ENCODE results near the gene KIAA0825. TPM values are rescaled to one million over a fixed set of nuclear protein-coding genes. Genes with fewer than 3 reads are reported as not detected.

KIAA0825 gene
- total and polyA plus RNA-seq, 2 experiments from 2014 or later = 1.7 to 1.8 TPM

DNA sequence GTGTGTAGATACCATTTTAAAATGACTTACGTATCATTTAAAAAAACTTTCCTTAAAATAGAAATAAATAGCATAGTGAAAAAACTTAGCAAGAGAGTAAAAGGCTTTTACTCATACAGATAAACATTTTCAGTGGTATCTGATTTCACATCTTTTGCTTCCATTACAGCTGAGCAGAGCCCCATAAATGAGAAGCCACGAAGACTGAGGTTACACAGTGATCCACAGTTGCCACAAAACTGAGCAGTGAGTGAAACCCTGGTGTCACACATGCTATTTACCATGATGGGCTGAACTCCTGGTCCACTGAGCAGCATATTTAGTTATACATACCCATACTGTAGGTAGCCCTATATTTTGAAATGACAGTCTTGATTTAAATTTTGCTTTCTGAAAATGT, 401.2 kb downstream of the KIAA0825 start (continued):
- TF ChIP-seq, protein P1, sequence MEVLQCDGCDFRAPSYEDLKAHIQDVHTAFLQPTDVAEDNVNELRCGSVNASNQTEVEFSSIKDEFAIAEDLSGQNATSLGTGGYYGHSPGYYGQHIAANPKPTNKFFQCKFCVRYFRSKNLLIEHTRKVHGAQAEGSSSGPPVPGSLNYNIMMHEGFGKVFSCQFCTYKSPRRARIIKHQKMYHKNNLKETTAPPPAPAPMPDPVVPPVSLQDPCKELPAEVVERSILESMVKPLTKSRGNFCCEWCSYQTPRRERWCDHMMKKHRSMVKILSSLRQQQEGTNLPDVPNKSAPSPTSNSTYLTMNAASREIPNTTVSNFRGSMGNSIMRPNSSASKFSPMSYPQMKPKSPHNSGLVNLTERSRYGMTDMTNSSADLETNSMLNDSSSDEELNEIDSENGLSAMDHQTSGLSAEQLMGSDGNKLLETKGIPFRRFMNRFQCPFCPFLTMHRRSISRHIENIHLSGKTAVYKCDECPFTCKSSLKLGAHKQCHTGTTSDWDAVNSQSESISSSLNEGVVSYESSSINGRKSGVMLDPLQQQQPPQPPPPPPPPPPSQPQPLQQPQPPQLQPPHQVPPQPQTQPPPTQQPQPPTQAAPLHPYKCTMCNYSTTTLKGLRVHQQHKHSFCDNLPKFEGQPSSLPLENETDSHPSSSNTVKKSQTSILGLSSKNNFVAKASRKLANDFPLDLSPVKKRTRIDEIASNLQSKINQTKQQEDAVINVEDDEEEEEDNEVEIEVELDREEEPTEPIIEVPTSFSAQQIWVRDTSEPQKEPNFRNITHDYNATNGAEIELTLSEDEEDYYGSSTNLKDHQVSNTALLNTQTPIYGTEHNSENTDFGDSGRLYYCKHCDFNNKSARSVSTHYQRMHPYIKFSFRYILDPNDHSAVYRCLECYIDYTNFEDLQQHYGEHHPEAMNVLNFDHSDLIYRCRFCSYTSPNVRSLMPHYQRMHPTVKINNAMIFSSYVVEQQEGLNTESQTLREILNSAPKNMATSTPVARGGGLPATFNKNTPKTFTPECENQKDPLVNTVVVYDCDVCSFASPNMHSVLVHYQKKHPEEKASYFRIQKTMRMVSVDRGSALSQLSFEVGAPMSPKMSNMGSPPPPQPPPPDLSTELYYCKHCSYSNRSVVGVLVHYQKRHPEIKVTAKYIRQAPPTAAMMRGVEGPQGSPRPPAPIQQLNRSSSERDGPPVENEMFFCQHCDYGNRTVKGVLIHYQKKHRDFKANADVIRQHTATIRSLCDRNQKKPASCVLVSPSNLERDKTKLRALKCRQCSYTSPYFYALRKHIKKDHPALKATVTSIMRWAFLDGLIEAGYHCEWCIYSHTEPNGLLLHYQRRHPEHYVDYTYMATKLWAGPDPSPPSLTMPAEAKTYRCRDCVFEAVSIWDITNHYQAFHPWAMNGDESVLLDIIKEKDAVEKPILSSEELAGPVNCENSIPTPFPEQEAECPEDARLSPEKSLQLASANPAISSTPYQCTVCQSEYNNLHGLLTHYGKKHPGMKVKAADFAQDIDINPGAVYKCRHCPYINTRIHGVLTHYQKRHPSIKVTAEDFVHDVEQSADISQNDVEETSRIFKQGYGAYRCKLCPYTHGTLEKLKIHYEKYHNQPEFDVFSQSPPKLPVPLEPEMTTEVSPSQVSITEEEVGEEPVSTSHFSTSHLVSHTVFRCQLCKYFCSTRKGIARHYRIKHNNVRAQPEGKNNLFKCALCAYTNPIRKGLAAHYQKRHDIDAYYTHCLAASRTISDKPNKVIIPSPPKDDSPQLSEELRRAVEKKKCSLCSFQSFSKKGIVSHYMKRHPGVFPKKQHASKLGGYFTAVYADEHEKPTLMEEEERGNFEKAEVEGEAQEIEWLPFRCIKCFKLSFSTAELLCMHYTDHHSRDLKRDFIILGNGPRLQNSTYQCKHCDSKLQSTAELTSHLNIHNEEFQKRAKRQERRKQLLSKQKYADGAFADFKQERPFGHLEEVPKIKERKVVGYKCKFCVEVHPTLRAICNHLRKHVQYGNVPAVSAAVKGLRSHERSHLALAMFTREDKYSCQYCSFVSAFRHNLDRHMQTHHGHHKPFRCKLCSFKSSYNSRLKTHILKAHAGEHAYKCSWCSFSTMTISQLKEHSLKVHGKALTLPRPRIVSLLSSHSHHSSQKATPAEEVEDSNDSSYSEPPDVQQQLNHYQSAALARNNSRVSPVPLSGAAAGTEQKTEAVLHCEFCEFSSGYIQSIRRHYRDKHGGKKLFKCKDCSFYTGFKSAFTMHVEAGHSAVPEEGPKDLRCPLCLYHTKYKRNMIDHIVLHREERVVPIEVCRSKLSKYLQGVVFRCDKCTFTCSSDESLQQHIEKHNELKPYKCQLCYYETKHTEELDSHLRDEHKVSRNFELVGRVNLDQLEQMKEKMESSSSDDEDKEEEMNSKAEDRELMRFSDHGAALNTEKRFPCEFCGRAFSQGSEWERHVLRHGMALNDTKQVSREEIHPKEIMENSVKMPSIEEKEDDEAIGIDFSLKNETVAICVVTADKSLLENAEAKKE (CRISPR knock-in tag; IDR thresholded peaks at IDR 0.05) = no peak
- TF ChIP-seq ETS1 (IDR thresholded peaks at IDR 0.05) = no peak

DNA sequence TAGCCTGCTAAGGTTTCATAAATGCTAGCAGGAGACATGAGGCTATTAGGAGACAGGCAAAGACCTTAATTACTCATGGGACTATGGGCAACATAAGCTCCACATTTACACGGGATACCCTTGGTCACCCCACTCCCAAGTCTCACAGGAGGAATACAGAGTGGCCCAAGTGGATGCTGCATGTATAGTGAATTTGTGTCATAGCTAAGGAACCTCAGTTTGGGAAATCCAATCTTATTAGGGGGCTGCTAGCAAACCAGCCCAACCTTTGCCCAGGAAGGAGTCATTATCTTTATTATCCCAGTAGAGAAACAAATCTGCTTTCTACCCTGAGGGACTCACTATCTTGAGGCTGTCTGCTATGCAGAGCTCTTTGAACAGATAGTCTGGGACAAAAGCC, 405.9 kb downstream of the KIAA0825 start:
- Histone ChIP-seq H3K27me3 (ENCODE audit: insufficient read depth) (no peaks in the 10 kb centered on the region), H3K36me3 (ENCODE audit: insufficient read depth) (no peaks in the 10 kb centered on the region), H4K20me1 (replicated peaks; ENCODE audit: insufficient read depth) (peaks cover 5% of the 10 kb centered on the region), H3K27ac (ENCODE audit: low read depth) (no peak overlapping the region), H3K79me2 (replicated peaks; ENCODE audit: insufficient read depth) (peaks cover 38% of the 10 kb centered on the region), H3K4me2 (no peak overlapping the region), H3K4me3 (no peak overlapping the region), H3K4me1 (ENCODE audit: insufficient read depth) (no peaks in the 10 kb centered on the region), H2AFZ (no peak overlapping the region), H3K9me2 (ENCODE audit: insufficient read depth) (peaks cover 5% of the 10 kb centered on the region; the same call in 1 of the 2 replicates), H3F3A (replicated peaks; ENCODE audit: low read depth) (no peaks in the 10 kb centered on the region)
- peaks cover 4% of the 10 kb centered on the region; the same call in 2 of the 3 replicates for H3K4me1 Mint-ChIP-seq
- H3K36me3 Mint-ChIP-seq (ENCODE audit: low read depth) = no peaks in the 10 kb centered on the region
- H3K27ac Mint-ChIP-seq = no peak overlapping the region
- no peaks in the 10 kb centered on the region for H3K9me3 Mint-ChIP-seq
- H3K27me3 Mint-ChIP-seq (ENCODE audit: insufficient read depth, low read depth, poor library complexity) = peaks cover 1% of the 10 kb centered on the region
- no peak overlapping the region for H3K4me3 Mint-ChIP-seq
- no peak for ATAC-seq
- no peak for DNase-seq (ENCODE audit: low spot score)
- TF ChIP-seq ETS1 (IDR thresholded peaks at IDR 0.05) = no peak
- TF ChIP-seq ZNF331 (CRISPR knock-in tag; IDR thresholded peaks at IDR 0.05; ENCODE audit: low read depth) = no peak
- no peak for TF ChIP-seq STAT1 (IDR thresholded peaks at IDR 0.05; ENCODE audit: unreplicated experiment)
- TF ChIP-seq, protein P2, sequence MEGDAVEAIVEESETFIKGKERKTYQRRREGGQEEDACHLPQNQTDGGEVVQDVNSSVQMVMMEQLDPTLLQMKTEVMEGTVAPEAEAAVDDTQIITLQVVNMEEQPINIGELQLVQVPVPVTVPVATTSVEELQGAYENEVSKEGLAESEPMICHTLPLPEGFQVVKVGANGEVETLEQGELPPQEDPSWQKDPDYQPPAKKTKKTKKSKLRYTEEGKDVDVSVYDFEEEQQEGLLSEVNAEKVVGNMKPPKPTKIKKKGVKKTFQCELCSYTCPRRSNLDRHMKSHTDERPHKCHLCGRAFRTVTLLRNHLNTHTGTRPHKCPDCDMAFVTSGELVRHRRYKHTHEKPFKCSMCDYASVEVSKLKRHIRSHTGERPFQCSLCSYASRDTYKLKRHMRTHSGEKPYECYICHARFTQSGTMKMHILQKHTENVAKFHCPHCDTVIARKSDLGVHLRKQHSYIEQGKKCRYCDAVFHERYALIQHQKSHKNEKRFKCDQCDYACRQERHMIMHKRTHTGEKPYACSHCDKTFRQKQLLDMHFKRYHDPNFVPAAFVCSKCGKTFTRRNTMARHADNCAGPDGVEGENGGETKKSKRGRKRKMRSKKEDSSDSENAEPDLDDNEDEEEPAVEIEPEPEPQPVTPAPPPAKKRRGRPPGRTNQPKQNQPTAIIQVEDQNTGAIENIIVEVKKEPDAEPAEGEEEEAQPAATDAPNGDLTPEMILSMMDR (conservative IDR thresholded peaks at IDR 0.05; ENCODE audit: low read depth in 2 of 2) = no peak
- no peak for TF ChIP-seq JUNB (IDR thresholded peaks at IDR 0.05; ENCODE audit: unreplicated experiment)
- TF ChIP-seq EZH2phosphoT487 (IDR thresholded peaks at IDR 0.05; ENCODE audit: unreplicated experiment) = no peak
- no peak for TF ChIP-seq ZNF114 (CRISPR knock-in tag; IDR thresholded peaks at IDR 0.05)

Data from GM23338 (cell line).